Measurements from ENCODE around the gene GIMAP1. TPM values are rescaled to one million over a fixed set of nuclear protein-coding genes. Genes with fewer than 3 reads are reported as not detected.

GIMAP1 gene
- total and polyA plus RNA-seq, 7 donors, result 1.6 to 10.3 (median 5.0) TPM

GRCh38 chr7:150736864-150737263 is 20.5 kb downstream of the GIMAP1 start:
- 64 to 82% methylated on average over 4 of the region's 4 CpGs for WGBS, 2 donors
- peak overlapping the region in 3 of 4 donors; percentile 32 to 45 (median 40) for H3K4me3 ChIP-seq
- no peaks in the 10 kb centered on the region for H3K27me3 ChIP-seq
- no peaks in the 10 kb centered on the region for H3K4me1 ChIP-seq
- intact Hi-C loops (cut with DNase I), result no loop called here
- DNase-seq, result no peak
- H3K36me3 ChIP-seq, result no peaks in the 10 kb centered on the region
- H3K9me3 ChIP-seq, result no peaks in the 10 kb centered on the region
- no peak for TF ChIP-seq POLR2A (IDR thresholded peaks at IDR 0.05)
- no peak for TF ChIP-seq EP300 (IDR thresholded peaks at IDR 0.05)
- no peak for TF ChIP-seq CTCF (IDR thresholded peaks at IDR 0.05)
- no peak for TF ChIP-seq POLR2AphosphoS5 (IDR thresholded peaks at IDR 0.05)
- peak overlapping the region; percentile 11 to 72 (median 46) for H3K27ac ChIP-seq

DNA sequence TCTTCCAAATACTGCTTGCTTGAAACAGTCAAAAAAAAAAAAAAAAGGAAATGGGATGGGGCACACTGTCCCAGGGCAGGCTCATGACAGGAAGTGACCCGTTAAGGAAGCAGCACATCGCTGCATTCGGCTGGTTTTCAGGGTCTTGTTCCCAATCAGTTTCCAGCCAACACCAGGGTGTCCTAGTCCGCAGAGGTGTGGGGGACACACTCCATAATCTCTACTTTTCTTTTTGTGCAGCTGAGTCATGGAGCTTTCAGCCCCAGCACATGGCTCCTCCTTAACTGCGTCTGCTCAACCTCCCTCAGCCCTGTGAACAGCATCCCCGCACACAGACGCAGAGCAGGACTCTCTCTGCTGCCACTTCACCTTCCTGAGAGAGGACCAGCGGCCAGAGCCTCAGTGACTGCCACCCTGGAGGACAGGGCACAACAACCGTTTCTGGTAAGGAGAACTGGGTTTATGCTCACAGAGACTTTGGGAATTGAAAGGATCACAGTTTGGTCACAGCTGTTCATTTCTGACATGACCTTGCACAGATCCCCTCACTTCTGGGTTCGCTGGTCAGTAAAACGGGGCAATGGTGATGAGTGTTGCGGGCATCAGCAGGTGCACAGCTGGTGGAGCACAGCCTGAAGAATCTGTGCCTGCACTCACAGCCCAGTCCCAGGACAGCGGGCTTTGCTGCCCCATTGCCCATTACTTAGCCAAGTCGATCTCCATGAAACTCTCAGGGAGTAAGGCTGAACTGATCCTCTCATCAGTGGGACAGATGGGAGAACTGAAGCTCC is 21.0 kb downstream of the GIMAP1 start, which contains the start of gene GIMAP5:
Gene GIMAP5, plus strand, starts transcription at position 154 of the 791 bp plus-strand sequence. CDS start 3,467 bp downstream, outside the sequence.
- intact Hi-C loops (cut with DNase I), result no loop called here
- peak within 1 kb of the TSS; percentile 14 to 45 (median 36) for H3K4me3 ChIP-seq
- no peaks in the 10 kb centered on the region for H3K36me3 ChIP-seq
- H3K9me3 ChIP-seq, result no peaks in the 10 kb centered on the region
- no peak for DNase-seq
- 31 to 77% methylated on average over 14 of the region's 14 CpGs for WGBS, 2 donors
- no peaks in the 10 kb centered on the region for H3K27me3 ChIP-seq
- peak within 1 kb of the TSS; percentile 57 to 72 (median 62) for H3K27ac ChIP-seq
- peaks cover 0 to 3% (median 1%) of the 10 kb centered on the region in 4 donors for H3K4me1 ChIP-seq
- TF ChIP-seq EP300 (IDR thresholded peaks at IDR 0.05), result no peak
- TF ChIP-seq POLR2AphosphoS5 (IDR thresholded peaks at IDR 0.05), result peak in 3 of 4 donors; percentile 24 to 57 (median 47)
- TF ChIP-seq POLR2A (IDR thresholded peaks at IDR 0.05), result no peak
- no peak for TF ChIP-seq CTCF (IDR thresholded peaks at IDR 0.05)

- DNase-seq, result no peak
- H3K27me3 ChIP-seq, result no peaks in the 10 kb centered on the region
- TF ChIP-seq EP300 (IDR thresholded peaks at IDR 0.05) (no peak), CTCF (IDR thresholded peaks at IDR 0.05) (no peak), POLR2A (IDR thresholded peaks at IDR 0.05) (no peak), POLR2AphosphoS5 (IDR thresholded peaks at IDR 0.05) (no peak)
- 57 to 79% methylated on average over 5 of the region's 5 CpGs for WGBS, 2 donors
- intact Hi-C loops (cut with DNase I), result no loop called here
- H3K4me3 ChIP-seq, result peak overlapping the region in 3 of 4 donors; percentile 32 to 45 (median 40)
- no peaks in the 10 kb centered on the region for H3K9me3 ChIP-seq
- no peaks in the 10 kb centered on the region for H3K36me3 ChIP-seq
- peaks cover 0 to 9% (median 4%) of the 10 kb centered on the region in 4 donors for H3K4me1 ChIP-seq
- peak overlapping the region; percentile 57 to 72 (median 62) for H3K27ac ChIP-seq
These were observed 21.7 kb downstream of the GIMAP1 start for GRCh38 chr7:150738092-150738491.

- TF ChIP-seq EP300 (IDR thresholded peaks at IDR 0.05) (no peak), POLR2AphosphoS5 (IDR thresholded peaks at IDR 0.05) (peak in 2 of 4 donors; percentile 39 to 57), POLR2A (IDR thresholded peaks at IDR 0.05) (no peak)
- Histone ChIP-seq H3K9me3 (no peaks in the 10 kb centered on the region), H3K4me1 (peaks cover 0 to 14% (median 8%) of the 10 kb centered on the region in 4 donors), H3K27me3 (no peaks in the 10 kb centered on the region), H3K27ac (peak overlapping the region; percentile 57 to 72 (median 62)), H3K4me3 (peak overlapping the region in 3 of 4 donors; percentile 32 to 45 (median 40)), H3K36me3 (no peaks in the 10 kb centered on the region)
- no peak for DNase-seq
- WGBS, 2 donors, result 52 to 60% methylated on average over 5 of the region's 5 CpGs
- intact Hi-C loops (cut with DNase I), result no loop called here
These were observed 22.2 kb downstream of the GIMAP1 start for GRCh38 chr7:150738591-150739001.

- intact Hi-C loops (cut with DNase I), result no loop called here
- peak overlapping the region in 3 of 4 donors; percentile 62 to 72 (median 62) for H3K27ac ChIP-seq
These were observed 22.6 kb downstream of the GIMAP1 start for GRCh38 chr7:150739033-150739432.

More at GRCh38 chr7:150739033-150739432, 22.6 kb downstream of the GIMAP1 start:
- TF ChIP-seq CTCF (IDR thresholded peaks at IDR 0.05), result no peak
- no peak for TF ChIP-seq EP300 (IDR thresholded peaks at IDR 0.05)
- no peak for TF ChIP-seq POLR2A (IDR thresholded peaks at IDR 0.05)
- TF ChIP-seq POLR2AphosphoS5 (IDR thresholded peaks at IDR 0.05), result no peak
- Histone ChIP-seq H3K27me3 (no peaks in the 10 kb centered on the region), H3K9me3 (no peaks in the 10 kb centered on the region), H3K4me3 (peak overlapping the region in 3 of 4 donors; percentile 32 to 45 (median 40)), H3K4me1 (peaks cover 0 to 19% (median 10%) of the 10 kb centered on the region in 4 donors), H3K36me3 (no peaks in the 10 kb centered on the region)
- DNase-seq, result no peak

Measured in sigmoid colon (tissue), 7 donors.